ENCODE data around the gene MAPKBP1. TPM values are rescaled to one million over a fixed set of nuclear protein-coding genes. Genes with fewer than 3 reads are reported as not detected.

MAPKBP1 gene
- total and polyA plus RNA-seq, 9 of the 15 experiments (the other 6 are each of a cell fraction or from before 2014, with no cell fraction given) = 0.15 to 9.5 (median 4.5) TPM

DNA sequence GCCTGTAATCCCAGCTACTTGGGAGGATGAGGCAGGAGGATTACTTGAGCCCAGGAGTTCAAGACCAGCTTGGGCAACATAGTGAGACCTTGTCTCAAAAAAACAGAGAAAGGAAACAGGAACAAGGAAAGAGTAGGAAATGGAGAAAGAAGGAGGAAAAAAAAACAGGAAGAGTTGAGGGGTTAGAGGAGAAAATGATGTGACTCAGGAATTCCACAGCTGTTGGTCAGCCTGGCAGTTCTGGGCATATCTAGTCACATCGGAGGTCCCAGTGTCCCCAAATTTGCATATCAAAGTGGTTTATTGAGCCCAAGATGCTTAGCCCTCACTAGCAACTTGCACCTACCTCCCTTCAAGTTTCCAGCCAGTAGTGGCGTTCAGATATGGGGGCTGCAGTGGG lies 34.8 kb downstream of the MAPKBP1 start:
- POLR2A ChIA-PET = interaction anchor here (0.5 to 1.2 kb wide), 6 partner anchors 8 to 193 kb away, joined by 3 to 7 read pairs (median 3); partner anchors contain the start of gene MAPKBP1
- TF ChIP-seq JUNB (CRISPR knock-in tag; conservative IDR thresholded peaks at IDR 0.05) = no peak
- TF ChIP-seq, protein P1, sequence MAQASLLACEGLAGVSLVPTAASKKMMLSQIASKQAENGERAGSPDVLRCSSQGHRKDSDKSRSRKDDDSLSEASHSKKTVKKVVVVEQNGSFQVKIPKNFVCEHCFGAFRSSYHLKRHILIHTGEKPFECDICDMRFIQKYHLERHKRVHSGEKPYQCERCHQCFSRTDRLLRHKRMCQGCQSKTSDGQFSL (CRISPR knock-in tag; IDR thresholded peaks at IDR 0.05) = no peak
- TF ChIP-seq, protein P1 (tag; IDR thresholded peaks at IDR 0.05) = no peak
- TF ChIP-seq PYGO2 (tag; IDR thresholded peaks at IDR 0.05) = no peak
- no peak for TF ChIP-seq EGR1 (conservative IDR thresholded peaks at IDR 0.05)
- TF ChIP-seq ZNF764 (CRISPR knock-in tag; IDR thresholded peaks at IDR 0.05; ENCODE audit: low read depth) = no peak
- TF ChIP-seq MYNN (IDR thresholded peaks at IDR 0.05) = no peak
- no peak for TF ChIP-seq MYNN (CRISPR knock-in tag; IDR thresholded peaks at IDR 0.05)
- TF ChIP-seq MBD2 (IDR thresholded peaks at IDR 0.05; ENCODE audit: borderline replicate concordance, low read depth) = no peak
- TF ChIP-seq PTBP1 (IDR thresholded peaks at IDR 0.05; ENCODE audit: low read depth, low read length) = no peak
- TF ChIP-seq, protein P2, sequence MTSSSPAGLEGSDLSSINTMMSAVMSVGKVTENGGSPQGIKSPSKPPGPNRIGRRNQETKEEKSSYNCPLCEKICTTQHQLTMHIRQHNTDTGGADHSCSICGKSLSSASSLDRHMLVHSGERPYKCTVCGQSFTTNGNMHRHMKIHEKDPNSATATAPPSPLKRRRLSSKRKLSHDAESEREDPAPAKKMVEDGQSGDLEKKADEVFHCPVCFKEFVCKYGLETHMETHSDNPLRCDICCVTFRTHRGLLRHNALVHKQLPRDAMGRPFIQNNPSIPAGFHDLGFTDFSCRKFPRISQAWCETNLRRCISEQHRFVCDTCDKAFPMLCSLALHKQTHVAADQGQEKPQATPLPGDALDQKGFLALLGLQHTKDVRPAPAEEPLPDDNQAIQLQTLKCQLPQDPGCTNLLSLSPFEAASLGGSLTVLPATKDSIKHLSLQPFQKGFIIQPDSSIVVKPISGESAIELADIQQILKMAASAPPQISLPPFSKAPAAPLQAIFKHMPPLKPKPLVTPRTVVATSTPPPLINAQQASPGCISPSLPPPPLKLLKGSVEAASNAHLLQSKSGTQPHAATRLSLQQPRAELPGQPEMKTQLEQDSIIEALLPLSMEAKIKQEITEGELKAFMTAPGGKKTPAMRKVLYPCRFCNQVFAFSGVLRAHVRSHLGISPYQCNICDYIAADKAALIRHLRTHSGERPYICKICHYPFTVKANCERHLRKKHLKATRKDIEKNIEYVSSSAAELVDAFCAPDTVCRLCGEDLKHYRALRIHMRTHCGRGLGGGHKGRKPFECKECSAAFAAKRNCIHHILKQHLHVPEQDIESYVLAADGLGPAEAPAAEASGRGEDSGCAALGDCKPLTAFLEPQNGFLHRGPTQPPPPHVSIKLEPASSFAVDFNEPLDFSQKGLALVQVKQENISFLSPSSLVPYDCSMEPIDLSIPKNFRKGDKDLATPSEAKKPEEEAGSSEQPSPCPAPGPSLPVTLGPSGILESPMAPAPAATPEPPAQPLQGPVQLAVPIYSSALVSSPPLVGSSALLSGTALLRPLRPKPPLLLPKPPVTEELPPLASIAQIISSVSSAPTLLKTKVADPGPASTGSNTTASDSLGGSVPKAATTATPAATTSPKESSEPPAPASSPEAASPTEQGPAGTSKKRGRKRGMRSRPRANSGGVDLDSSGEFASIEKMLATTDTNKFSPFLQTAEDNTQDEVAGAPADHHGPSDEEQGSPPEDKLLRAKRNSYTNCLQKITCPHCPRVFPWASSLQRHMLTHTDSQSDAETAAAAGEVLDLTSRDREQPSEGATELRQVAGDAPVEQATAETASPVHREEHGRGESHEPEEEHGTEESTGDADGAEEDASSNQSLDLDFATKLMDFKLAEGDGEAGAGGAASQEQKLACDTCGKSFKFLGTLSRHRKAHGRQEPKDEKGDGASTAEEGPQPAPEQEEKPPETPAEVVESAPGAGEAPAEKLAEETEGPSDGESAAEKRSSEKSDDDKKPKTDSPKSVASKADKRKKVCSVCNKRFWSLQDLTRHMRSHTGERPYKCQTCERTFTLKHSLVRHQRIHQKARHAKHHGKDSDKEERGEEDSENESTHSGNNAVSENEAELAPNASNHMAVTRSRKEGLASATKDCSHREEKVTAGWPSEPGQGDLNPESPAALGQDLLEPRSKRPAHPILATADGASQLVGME (CRISPR knock-in tag; IDR thresholded peaks at IDR 0.05) = no peak

More for the DNA sequence above, 34.8 kb downstream of the MAPKBP1 start:
- H3K4me1 ChIP-seq (replicated peaks in 1 of 2; ENCODE audit: control insufficient read depth in 2 of 2, insufficient read depth in 2 of 2, low read length in 2 of 2) = peaks cover 3 to 7% of the 10 kb centered on the region in 2 experiments; a peak in 3 of 5 replicates
- no peak for ATAC-seq
- in situ Hi-C loops (cut with MboI) = loop anchor here (25.0 kb wide), 1 partner anchor 347 kb away; no protein-coding TSS in a partner anchor
- WGBS (ENCODE audit: insufficient coverage, low coverage, missing lambda C conversion rate) = 80% methylated on average over 2 of the region's 2 CpGs
- no TSS peak for BruUV-seq (replicated peaks)
- H3K27me3 ChIP-seq (ENCODE audit: control insufficient read depth in 2 of 2, insufficient read depth in 2 of 2, low read length in 2 of 2) = no peaks in the 10 kb centered on the region
- H3K36me3 ChIP-seq (ENCODE audit: control insufficient read depth, insufficient read depth, low read length) = peaks cover 2% of the 10 kb centered on the region; the same call in 1 of the 3 replicates
- no peak overlapping the region for H3K9ac ChIP-seq (ENCODE audit: insufficient read depth in 1 of 2, low read depth in 2 of 2, low read length in 2 of 2)
- H3K4me2 ChIP-seq (ENCODE audit: insufficient read depth, low read length) = no peak overlapping the region
- no peaks in the 10 kb centered on the region for H3K79me2 ChIP-seq (ENCODE audit: control insufficient read depth, insufficient read depth, low read length)
- no peak overlapping the region for H3K4me3 ChIP-seq
- no peak for FAIRE-seq
- H3K9me3 ChIP-seq (replicated peaks; ENCODE audit: control insufficient read depth, insufficient read depth, low read depth, low read length) = no peaks in the 10 kb centered on the region
- H4K20me1 ChIP-seq (replicated peaks; ENCODE audit: control insufficient read depth, insufficient read depth, low read length) = 0 out of 2 replicates have a peak, but pooled peaks cover 4% of the 10 kb centered on the region
- no peak overlapping the region for H3K27ac ChIP-seq (ENCODE audit: extremely low read depth, low read depth, low read length)
- no peak overlapping the region for H2AFZ ChIP-seq (ENCODE audit: low read depth, low read length)
- no peak for DNase-seq (ENCODE audit: extremely low read depth in 1 of 4, low spot score in 3 of 4)
- intact Hi-C loops (cut with micrococcal nuclease) = no loop called here
- CTCF ChIA-PET (ENCODE audit: low intra/inter-chr PET ratio) = interaction anchor here (0.6 kb wide), 1 partner anchor 242 kb away, joined by 3 read pairs; no protein-coding TSS in a partner anchor
- no peaks in the 10 kb centered on the region for H3K9me1 ChIP-seq (ENCODE audit: control insufficient read depth, insufficient read depth, low read length)

All from K562 (cell line).